ENCODE results near the gene RPL5. TPM values are rescaled to one million over a fixed set of nuclear protein-coding genes. Genes with fewer than 3 reads are reported as not detected.

The RPL5 gene
- total and polyA plus RNA-seq, 2 experiments from 2014 or later, result 2,182 to 3,547 TPM

GRCh38 chr1:92850019-92850418 lies 18.2 kb downstream of the RPL5 start:
- H3K4me3 Mint-ChIP-seq, result no peak overlapping the region
- Histone ChIP-seq H3F3A (replicated peaks; ENCODE audit: low read depth) (no peaks in the 10 kb centered on the region), H3K27me3 (ENCODE audit: insufficient read depth) (no peaks in the 10 kb centered on the region), H4K20me1 (replicated peaks; ENCODE audit: insufficient read depth) (no peaks in the 10 kb centered on the region; the same call in 1 of the 2 replicates), H3K9me2 (ENCODE audit: insufficient read depth) (no peaks in the 10 kb centered on the region), H3K4me3 (no peak overlapping the region), H3K79me2 (replicated peaks; ENCODE audit: insufficient read depth) (no peaks in the 10 kb centered on the region), H3K27ac (ENCODE audit: low read depth) (no peak overlapping the region), H2AFZ (no peak overlapping the region), H3K4me2 (no peak overlapping the region), H3K36me3 (ENCODE audit: insufficient read depth) (no peaks in the 10 kb centered on the region), H3K4me1 (ENCODE audit: insufficient read depth) (no peaks in the 10 kb centered on the region)
- no peaks in the 10 kb centered on the region for H3K27me3 Mint-ChIP-seq (ENCODE audit: insufficient read depth, low read depth, poor library complexity)
- H3K36me3 Mint-ChIP-seq (ENCODE audit: low read depth), result no peaks in the 10 kb centered on the region
- TF ChIP-seq EZH2phosphoT487 (IDR thresholded peaks at IDR 0.05; ENCODE audit: unreplicated experiment), result no peak
- TF ChIP-seq ZNF114 (CRISPR knock-in tag; IDR thresholded peaks at IDR 0.05), result no peak
- no peak for TF ChIP-seq ZNF331 (CRISPR knock-in tag; IDR thresholded peaks at IDR 0.05; ENCODE audit: low read depth)
- TF ChIP-seq POLR2AphosphoS5 (IDR thresholded peaks at IDR 0.05; ENCODE audit: low read depth), result no peak
- TF ChIP-seq ETS1 (IDR thresholded peaks at IDR 0.05), result no peak
- TF ChIP-seq CTCF (conservative IDR thresholded peaks at IDR 0.05; ENCODE audit: low read depth in 2 of 2), result no peak
- TF ChIP-seq EZH2 (IDR thresholded peaks at IDR 0.05; ENCODE audit: low read depth, unreplicated experiment), result no peak
- no peak for TF ChIP-seq REST (IDR thresholded peaks at IDR 0.05; ENCODE audit: unreplicated experiment)
- no peak for TF ChIP-seq NANOG (IDR thresholded peaks at IDR 0.05; ENCODE audit: borderline replicate concordance)
- TF ChIP-seq ZNF462 (CRISPR knock-in tag; IDR thresholded peaks at IDR 0.05), result no peak
- no peak for TF ChIP-seq JUNB (IDR thresholded peaks at IDR 0.05; ENCODE audit: unreplicated experiment)
- TF ChIP-seq STAT1 (IDR thresholded peaks at IDR 0.05; ENCODE audit: unreplicated experiment), result no peak
- no peak for TF ChIP-seq CREB1 (CRISPR knock-in tag; IDR thresholded peaks at IDR 0.05; ENCODE audit: low read depth)
- DNase-seq (ENCODE audit: low spot score) (no peak), ATAC-seq (no peak)
- 0 out of 3 replicates have a peak, but pooled peaks cover 3% of the 10 kb centered on the region for H3K4me1 Mint-ChIP-seq
- H3K27ac Mint-ChIP-seq, result no peak overlapping the region
- no peaks in the 10 kb centered on the region for H3K9me3 Mint-ChIP-seq

All from GM23338 (cell line).